SK-N-SH (cell line): ENCODE data around the gene HES6. TPM values are rescaled to one million over a fixed set of nuclear protein-coding genes. Genes with fewer than 3 reads are reported as not detected.

ENCODE experiments used
- CTCF ChIA-PET: fragments of 300-600, 350-600 bp; formaldehyde crosslinking; extraction: SDS; loops from one replicate; lab custom pipeline; 2021; lab: Yijun Ruan, JAX
- POLR2A ChIA-PET: fragments of 350-600 bp; sonication (Branson Sonifier 250); formaldehyde crosslinking; extraction: SDS; loops from one replicate; lab custom pipeline; 2020; ENCODE audit warnings: antibody characterized with exemption, inconsistent platforms; lab: Yijun Ruan, JAX
- DNase-seq: peaks from one replicate; pipeline ENCODE4 v3.0.0; 2012
- H2AFZ ChIP-seq: fragments of 200-600 bp; sonication (generic); 2 replicates; pipeline ENCODE4 v1.8.1; 2016; ENCODE audit warnings: antibody characterized with exemption, mild to moderate bottlenecking, low read depth
- H3F3A ChIP-seq: fragments of 200-600 bp; sonication (generic); replicated peaks from 2 replicates; pipeline ENCODE3; 2016; ENCODE audit warnings: antibody characterized with exemption, mild to moderate bottlenecking; ENCODE audit not compliant: insufficient read depth
- H3K27ac ChIP-seq, 2 experiments: fragments of 200-500 bp in 1 of 2; fragments of 200-600 bp in 1 of 2; sonication (Bioruptor generic) in 1 of 2; sonication (generic), shearing (Covaris generic) in 1 of 2; 2 replicates each; pipeline versions ENCODE4 v1.5.1 to v1.6.1; 2014 to 2016; ENCODE audit warnings: low read depth in 2 of 2, inconsistent platforms in 1 of 2, low read length in 1 of 2, mild to moderate bottlenecking in 1 of 2, mixed read lengths in 1 of 2
- H3K27me3 ChIP-seq: fragments of 200-600 bp; sonication (generic), shearing (Covaris generic); 2 replicates; pipeline ENCODE4 v1.6.1; 2016; ENCODE audit warnings: mixed run types; ENCODE audit not compliant: insufficient read depth
- H3K36me3 ChIP-seq, 2 experiments: fragments of 200-500 bp in 1 of 2; fragments of 200-600 bp in 1 of 2; sonication (Bioruptor generic) in 1 of 2; sonication (generic) in 1 of 2; replicated peaks in 1 of 2; 2 replicates each; pipeline versions ENCODE3 to v1.5.1; 2014 to 2016; ENCODE audit warnings: low read length in 1 of 2, mild to moderate bottlenecking in 1 of 2; ENCODE audit not compliant: insufficient read depth in 2 of 2, control insufficient read depth in 1 of 2
- H3K4me1 ChIP-seq, 2 experiments: fragments of 200-500 bp in 1 of 2; fragments of 200-600 bp in 1 of 2; sonication (Bioruptor generic) in 1 of 2; sonication (generic), shearing (Covaris generic) in 1 of 2; 2 replicates each; pipeline versions ENCODE4 v1.5.1 to v1.6.1; 2014 to 2016; ENCODE audit warnings: low read depth in 1 of 2, low read length in 1 of 2, mixed run types in 1 of 2; ENCODE audit not compliant: insufficient read depth in 2 of 2, control insufficient read depth in 1 of 2
- H3K4me2 ChIP-seq: fragments of 200-600 bp; sonication (generic), shearing (Covaris generic); 2 replicates; pipeline ENCODE4 v1.6.1; 2017; ENCODE audit warnings: mixed run types
- H3K4me3 ChIP-seq, 2 experiments: fragments of 200-500 bp in 1 of 2; fragments of 200-600 bp in 1 of 2; sonication (Bioruptor generic) in 1 of 2; sonication (generic), shearing (Covaris generic) in 1 of 2; 2 replicates each; pipeline versions ENCODE4 v1.5.1 to v1.8.1; 2014 to 2016; ENCODE audit warnings: low read depth in 2 of 2, inconsistent platforms in 1 of 2, low read length in 1 of 2, mild to moderate bottlenecking in 1 of 2, mixed read lengths in 1 of 2, moderate library complexity in 1 of 2
- H3K79me2 ChIP-seq: fragments of 200-600 bp; sonication (generic); 2 replicates; pipeline ENCODE4 v1.8.1; 2017; ENCODE audit warnings: mild to moderate bottlenecking; ENCODE audit not compliant: insufficient read depth
- H3K9ac ChIP-seq: fragments of 200-600 bp; sonication (generic); 2 replicates; pipeline ENCODE4 v1.6.1; 2017; ENCODE audit warnings: mixed run types
- H3K9me2 ChIP-seq: fragments of 200-600 bp; sonication (generic); 2 replicates; pipeline ENCODE4 v1.6.1; 2017; ENCODE audit warnings: mixed run types
- H3K9me3 ChIP-seq: fragments of 200-600 bp; sonication (generic); 2 replicates; pipeline ENCODE4 v1.6.1; 2017; ENCODE audit warnings: mixed run types, mild to moderate bottlenecking, moderate library complexity
- H4K20me1 ChIP-seq: fragments of 200-600 bp; sonication (generic); 2 replicates; pipeline ENCODE4 v1.6.1; 2017; ENCODE audit warnings: mild to moderate bottlenecking, mixed run types; ENCODE audit not compliant: insufficient read depth
- CHD2 ChIP-seq: fragments of 150-350 bp; IDR thresholded peaks from 2 replicates; pipeline ENCODE4 v1.6.1; 2018; ENCODE audit warnings: low read length; ENCODE audit not compliant: partially characterized antibody
- ELF1 ChIP-seq: IDR thresholded peaks from 2 replicates; pipeline ENCODE4 v1.4.0; 2012
- EP300 ChIP-seq, 2 experiments: IDR thresholded peaks; 2 replicates each; pipeline versions ENCODE4 v1.4.0 to v1.6.1; 2012; ENCODE audit warnings: borderline replicate concordance in 1 of 2, low read depth in 1 of 2, low read length in 1 of 2
- EZH2phosphoT487 ChIP-seq: fragments of 200-600 bp; sonication (generic); IDR thresholded peaks from 2 replicates; pipeline ENCODE4 v1.6.1; 2017; ENCODE audit warnings: low read depth, mixed run types, mild to moderate bottlenecking, antibody characterized with exemption, moderate library complexity, borderline replicate concordance
- GABPA ChIP-seq: IDR thresholded peaks from 2 replicates; pipeline ENCODE4 v1.4.0; 2012; ENCODE audit warnings: low read depth, mild to moderate bottlenecking
- GATA2 ChIP-seq: sonication (generic); formaldehyde crosslinking; IDR thresholded peaks from 2 replicates; pipeline ENCODE4 v1.5.0; 2020; ENCODE audit warnings: mild to moderate bottlenecking, missing genetic modification reagents
- MEF2A ChIP-seq: IDR thresholded peaks from 2 replicates; pipeline ENCODE4 v1.4.0; 2012; ENCODE audit warnings: low read depth, borderline replicate concordance
- NFIC ChIP-seq: IDR thresholded peaks from 2 replicates; pipeline ENCODE4 v1.4.0; 2012; ENCODE audit warnings: borderline replicate concordance
- RCOR1 ChIP-seq: fragments of 150-350 bp; IDR thresholded peaks from 2 replicates; pipeline ENCODE4 v1.6.1; 2017; ENCODE audit warnings: antibody characterized with exemption, low read length
- RFX5 ChIP-seq: IDR thresholded peaks from 2 replicates; pipeline ENCODE4 v1.6.1; 2012; ENCODE audit warnings: mild to moderate bottlenecking, improper control_type of control experiment, low read length
- TAF1 ChIP-seq: IDR thresholded peaks from 2 replicates; pipeline ENCODE4 v1.6.1; 2012; ENCODE audit warnings: low read depth, mild to moderate bottlenecking, low read length, moderate library complexity, borderline replicate concordance
- YY1 ChIP-seq: IDR thresholded peaks from 2 replicates; pipeline ENCODE4 v1.4.0; 2012; ENCODE audit warnings: low read depth, mild to moderate bottlenecking
- WGBS: methylation state at CpG from one replicate; pipeline ENCODE4 v1.1.6; 2017; ENCODE audit warnings: low lambda C conversion rate; 5-methylcytosine and 5-hydroxymethylcytosine counted together
- polyA plus RNA-seq, 3 experiments: library from polyadenylated mRNA; depleted of rRNA; stranded (reverse); fragments of >200 nt; gene quantifications; 2 replicates each; pipeline ENCODE4 v1.2.3, GENCODE V29; 2012
- TF ChIP-seq, protein P1 (sequence below): fragments of 150-350 bp; IDR thresholded peaks from 2 replicates; pipeline ENCODE4 v1.6.1; 2017; ENCODE audit warnings: antibody characterized with exemption, low read length, low read depth, borderline replicate concordance
- TF ChIP-seq, protein P2 (sequence below): fragments of 150-350 bp; IDR thresholded peaks from 2 replicates; pipeline ENCODE4 v1.6.1; 2016; ENCODE audit warnings: mild to moderate bottlenecking, low read depth, low read length
- TF ChIP-seq, protein P3 (sequence below): IDR thresholded peaks from 2 replicates; pipeline ENCODE4 v1.4.0; 2012; ENCODE audit warnings: low read depth, borderline replicate concordance

The HES6 gene
- polyA plus RNA-seq, 1 of the 3 experiments (the other 2 are of a cell fraction): 3.6 TPM

DNA sequence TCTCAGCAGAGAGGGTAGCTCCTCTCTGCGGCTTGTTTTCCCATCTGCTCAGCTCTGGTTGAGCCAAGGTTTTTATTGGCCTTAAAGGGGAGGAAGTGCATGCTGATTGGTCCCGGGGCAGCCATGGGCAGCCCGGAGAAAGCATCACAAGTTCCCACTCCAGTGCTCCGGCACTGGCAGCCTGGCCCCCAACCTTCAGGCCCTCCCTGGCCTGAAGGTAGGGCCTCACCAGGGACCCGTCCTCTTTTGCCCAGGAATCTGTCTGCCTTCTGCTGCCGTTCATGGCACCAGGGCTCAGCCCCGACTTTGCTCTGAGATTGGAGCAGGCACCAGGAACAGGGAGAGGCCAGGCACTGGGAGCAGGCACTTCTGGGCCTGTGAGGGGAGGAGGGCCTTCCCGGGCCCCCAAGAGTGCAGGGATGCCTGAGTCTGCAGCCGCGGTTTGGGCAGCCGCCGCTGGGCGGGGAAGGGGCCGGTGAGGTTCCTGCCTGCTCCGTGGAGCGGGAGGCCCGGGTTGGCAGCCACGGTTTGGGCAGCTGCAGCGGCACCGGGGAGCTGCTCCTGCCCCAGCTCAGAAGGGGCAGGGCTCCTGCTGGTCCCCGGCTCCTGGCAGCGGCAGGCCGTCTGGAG, 18.8 kb downstream of the HES6 start:
- TF ChIP-seq, protein P1, sequence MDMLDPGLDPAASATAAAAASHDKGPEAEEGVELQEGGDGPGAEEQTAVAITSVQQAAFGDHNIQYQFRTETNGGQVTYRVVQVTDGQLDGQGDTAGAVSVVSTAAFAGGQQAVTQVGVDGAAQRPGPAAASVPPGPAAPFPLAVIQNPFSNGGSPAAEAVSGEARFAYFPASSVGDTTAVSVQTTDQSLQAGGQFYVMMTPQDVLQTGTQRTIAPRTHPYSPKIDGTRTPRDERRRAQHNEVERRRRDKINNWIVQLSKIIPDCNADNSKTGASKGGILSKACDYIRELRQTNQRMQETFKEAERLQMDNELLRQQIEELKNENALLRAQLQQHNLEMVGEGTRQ: no peak
- CTCF ChIA-PET: interaction anchor here (0.8 to 1.5 kb wide), 2 partner anchors 27 to 363 kb away, joined by 3 to 4 read pairs; no protein-coding TSS in a partner anchor
- Histone ChIP-seq H3K4me1 (no peaks in the 10 kb centered on the region; a peak in 1 of 4 replicates), H2AFZ (no peak overlapping the region), H3K27me3 (no peaks in the 10 kb centered on the region), H3K9ac (no peak overlapping the region), H3K36me3 (no peaks in the 10 kb centered on the region), H3K9me2 (no peaks in the 10 kb centered on the region), H3F3A (no peaks in the 10 kb centered on the region), H3K4me2 (no peak overlapping the region), H3K9me3 (no peaks in the 10 kb centered on the region), H3K27ac (no peak overlapping the region), H4K20me1 (no peaks in the 10 kb centered on the region), H3K79me2 (no peaks in the 10 kb centered on the region), H3K4me3 (no peak overlapping the region)
- 88% methylated on average over 6 of the region's 23 CpGs for WGBS
- POLR2A ChIA-PET: interaction anchor here (0.6 kb wide), 1 partner anchor 448 kb away, joined by 3 read pairs; no protein-coding TSS in a partner anchor
- DNase-seq: no peak

DNA sequence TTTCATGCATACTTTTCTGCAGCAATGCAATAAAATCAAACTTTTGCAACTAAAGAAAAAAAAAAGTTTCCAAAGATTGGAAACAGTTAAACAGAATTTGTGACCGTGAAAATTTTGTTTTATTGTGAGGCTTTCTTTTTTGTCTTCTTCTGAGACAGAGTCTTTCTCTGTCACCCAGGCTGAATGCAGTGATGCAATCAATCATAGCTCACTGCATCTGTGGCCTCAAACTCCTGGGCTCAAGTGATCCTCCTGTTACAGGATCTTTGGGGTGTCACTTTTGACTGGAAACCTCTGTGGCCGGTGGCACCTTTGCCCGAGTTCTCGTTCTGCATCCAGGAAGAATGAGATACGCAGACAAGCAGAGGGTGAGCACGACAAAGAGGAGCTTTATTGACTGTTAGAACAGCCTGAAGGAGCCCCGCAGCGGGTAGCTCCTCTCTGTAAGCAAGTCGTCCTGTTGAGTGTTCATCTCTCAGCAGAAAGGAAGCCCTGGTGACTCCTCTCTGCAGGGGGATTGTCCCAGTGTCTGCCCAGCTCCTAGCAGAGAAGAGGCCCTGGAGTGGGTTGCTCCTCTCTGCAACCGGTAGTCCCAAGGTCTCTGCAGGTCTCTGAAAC, 19.5 kb downstream of the HES6 start:
- TF ChIP-seq EP300 (IDR thresholded peaks at IDR 0.05; ENCODE audit: borderline replicate concordance in 1 of 2, low read depth in 1 of 2, low read length in 1 of 2): no peak
- no peak for TF ChIP-seq TAF1
- no peak for TF ChIP-seq GABPA
- no peak for TF ChIP-seq CHD2
- no peak for TF ChIP-seq RFX5
- TF ChIP-seq GATA2 (CRISPR knock-in tag): no peak
- no peak overlapping the region for H3K9ac ChIP-seq
- H3F3A ChIP-seq: no peaks in the 10 kb centered on the region
- POLR2A ChIA-PET: interaction anchor here (0.6 kb wide), 1 partner anchor 448 kb away, joined by 3 read pairs; no protein-coding TSS in a partner anchor
- H3K9me2 ChIP-seq: no peaks in the 10 kb centered on the region
- no peak overlapping the region for H3K4me2 ChIP-seq
- H3K79me2 ChIP-seq: no peaks in the 10 kb centered on the region
- H3K9me3 ChIP-seq: no peaks in the 10 kb centered on the region
- H4K20me1 ChIP-seq: no peaks in the 10 kb centered on the region
- CTCF ChIA-PET: interaction anchor here (0.8 to 1.5 kb wide), 2 partner anchors 28 to 362 kb away, joined by 3 to 4 read pairs; no protein-coding TSS in a partner anchor
- H3K27me3 ChIP-seq: no peaks in the 10 kb centered on the region
- no peak for DNase-seq
- H3K36me3 ChIP-seq: no peaks in the 10 kb centered on the region
- no peaks in the 10 kb centered on the region; a peak in 1 of 4 replicates for H3K4me1 ChIP-seq
- no peak overlapping the region for H2AFZ ChIP-seq
- no peak overlapping the region for H3K27ac ChIP-seq
- 61% methylated on average over 6 of the region's 10 CpGs for WGBS
- H3K4me3 ChIP-seq: no peak overlapping the region

DNA sequence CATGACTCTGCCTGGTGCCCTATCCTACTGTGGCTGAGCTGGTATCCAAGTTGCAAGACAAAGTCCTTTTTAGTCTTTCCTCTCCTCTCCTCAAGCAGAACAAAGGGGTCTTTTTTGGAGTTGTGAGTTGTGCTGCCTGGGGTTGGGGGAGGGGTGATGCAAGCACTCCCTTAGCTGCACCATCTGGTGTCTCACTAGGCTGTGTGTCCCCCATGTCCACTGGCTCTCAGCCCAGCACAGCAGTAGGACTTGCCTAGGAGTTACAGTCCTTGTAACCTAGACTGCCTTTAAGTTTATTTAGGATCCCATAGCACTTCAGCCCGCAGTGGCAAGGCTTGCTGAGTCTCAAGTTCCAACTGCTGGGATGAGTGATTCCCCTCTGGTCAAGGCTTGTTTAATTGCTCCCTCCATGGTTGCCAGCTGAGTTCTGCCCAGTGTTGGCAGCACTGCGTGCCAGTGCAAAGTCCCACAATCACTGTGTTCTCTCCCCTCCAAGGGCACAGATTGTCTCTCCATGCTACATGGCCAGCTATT, 23.1 kb downstream of the HES6 start:
- H3K9me2 ChIP-seq: no peaks in the 10 kb centered on the region
- no peaks in the 10 kb centered on the region for H3F3A ChIP-seq
- no peaks in the 10 kb centered on the region for H4K20me1 ChIP-seq
- no peak overlapping the region for H3K9ac ChIP-seq
- no peak overlapping the region for H2AFZ ChIP-seq
- no peaks in the 10 kb centered on the region for H3K9me3 ChIP-seq
- H3K4me3 ChIP-seq: no peak overlapping the region
- no peak for DNase-seq
- 33% methylated on average over 1 of the region's 2 CpGs for WGBS
- H3K36me3 ChIP-seq: no peaks in the 10 kb centered on the region
- H3K27me3 ChIP-seq: no peaks in the 10 kb centered on the region
- H3K4me1 ChIP-seq: no peaks in the 10 kb centered on the region; a peak in 1 of 4 replicates
- H3K79me2 ChIP-seq: no peaks in the 10 kb centered on the region
- H3K27ac ChIP-seq: no peak overlapping the region
- ChIA-PET CTCF (interaction anchor here (0.6 to 0.8 kb wide), 2 partner anchors 35 to 56 kb away, joined by 3 read pairs; no protein-coding TSS in a partner anchor), POLR2A (no interaction called here)
- H3K4me2 ChIP-seq: no peak overlapping the region
- TF ChIP-seq NFIC (no peak), ELF1 (no peak), RCOR1 (no peak), MEF2A (no peak), YY1 (no peak), EZH2phosphoT487 (no peak)
- TF ChIP-seq, protein P2, sequence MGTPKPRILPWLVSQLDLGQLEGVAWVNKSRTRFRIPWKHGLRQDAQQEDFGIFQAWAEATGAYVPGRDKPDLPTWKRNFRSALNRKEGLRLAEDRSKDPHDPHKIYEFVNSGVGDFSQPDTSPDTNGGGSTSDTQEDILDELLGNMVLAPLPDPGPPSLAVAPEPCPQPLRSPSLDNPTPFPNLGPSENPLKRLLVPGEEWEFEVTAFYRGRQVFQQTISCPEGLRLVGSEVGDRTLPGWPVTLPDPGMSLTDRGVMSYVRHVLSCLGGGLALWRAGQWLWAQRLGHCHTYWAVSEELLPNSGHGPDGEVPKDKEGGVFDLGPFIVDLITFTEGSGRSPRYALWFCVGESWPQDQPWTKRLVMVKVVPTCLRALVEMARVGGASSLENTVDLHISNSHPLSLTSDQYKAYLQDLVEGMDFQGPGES: no peak
- TF ChIP-seq, protein P3, sequence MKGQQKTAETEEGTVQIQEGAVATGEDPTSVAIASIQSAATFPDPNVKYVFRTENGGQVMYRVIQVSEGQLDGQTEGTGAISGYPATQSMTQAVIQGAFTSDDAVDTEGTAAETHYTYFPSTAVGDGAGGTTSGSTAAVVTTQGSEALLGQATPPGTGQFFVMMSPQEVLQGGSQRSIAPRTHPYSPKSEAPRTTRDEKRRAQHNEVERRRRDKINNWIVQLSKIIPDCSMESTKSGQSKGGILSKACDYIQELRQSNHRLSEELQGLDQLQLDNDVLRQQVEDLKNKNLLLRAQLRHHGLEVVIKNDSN: no peak
